NCI-H2107 treated with DMSO at 0.1 percent for 48 hours (cell line): Measurements from ENCODE around the gene GGT6.
A peak's percentile ranks its signal among the peaks of the same experiment; 100 is the strongest.

Experiments used
- DNase-seq: peaks from one replicate; lab custom pipeline; 2025; ENCODE audit not compliant: unreplicated experiment; lab: John Stamatoyannopoulos, UW

GGT6 gene

DNA sequence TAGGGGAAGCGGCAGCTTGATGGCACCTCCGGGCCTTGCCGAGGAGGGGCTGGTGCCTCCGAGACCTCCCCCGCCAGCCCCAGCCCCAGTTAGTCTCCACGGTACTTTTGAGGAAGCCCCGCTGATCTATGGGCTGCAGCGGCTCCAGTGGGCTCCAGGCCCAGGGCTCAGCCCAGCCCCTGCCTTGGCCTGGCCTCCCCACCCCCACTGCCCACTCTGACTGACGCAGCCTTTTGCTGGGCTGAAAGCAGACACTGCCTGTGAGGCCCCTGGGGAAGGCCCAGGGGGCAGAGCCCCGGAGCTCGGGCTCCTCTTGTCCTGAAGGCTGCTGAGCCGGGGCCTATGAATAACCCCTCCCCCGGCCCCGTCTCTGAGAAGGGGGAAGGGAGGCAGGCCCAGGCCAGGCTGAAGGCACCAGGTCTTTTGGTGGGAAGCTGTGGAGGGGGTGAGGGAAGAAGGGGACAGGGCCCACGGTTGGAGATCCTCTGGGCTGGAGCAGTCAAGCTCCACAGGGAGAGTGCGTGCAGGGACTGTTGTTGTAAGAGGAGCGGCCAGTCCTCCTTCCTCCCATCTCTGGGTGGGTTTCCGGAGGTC, 16.4 kb upstream of the GGT6 start:
- no peak for DNase-seq

DNA sequence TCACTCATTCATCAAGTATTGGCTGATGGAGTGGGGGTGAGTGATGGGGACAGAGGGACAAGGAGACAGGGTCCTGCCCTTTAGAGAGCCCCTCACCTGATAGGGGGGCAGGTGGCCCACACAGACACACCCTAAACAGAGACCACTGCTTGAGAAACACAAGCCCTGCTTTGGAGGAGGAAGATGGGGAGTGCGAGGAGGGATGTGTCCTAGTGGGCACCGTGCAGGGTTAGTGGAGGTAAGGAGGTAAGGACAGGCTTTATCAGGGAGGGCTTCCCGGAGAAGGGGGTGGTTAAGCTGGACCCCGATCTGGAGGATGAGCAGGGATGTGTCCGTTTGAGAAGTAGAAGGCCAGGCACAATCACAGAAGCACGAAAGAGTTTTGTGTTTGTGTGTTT, 15.8 kb upstream of the GGT6 start:
- no peak for DNase-seq

DNA sequence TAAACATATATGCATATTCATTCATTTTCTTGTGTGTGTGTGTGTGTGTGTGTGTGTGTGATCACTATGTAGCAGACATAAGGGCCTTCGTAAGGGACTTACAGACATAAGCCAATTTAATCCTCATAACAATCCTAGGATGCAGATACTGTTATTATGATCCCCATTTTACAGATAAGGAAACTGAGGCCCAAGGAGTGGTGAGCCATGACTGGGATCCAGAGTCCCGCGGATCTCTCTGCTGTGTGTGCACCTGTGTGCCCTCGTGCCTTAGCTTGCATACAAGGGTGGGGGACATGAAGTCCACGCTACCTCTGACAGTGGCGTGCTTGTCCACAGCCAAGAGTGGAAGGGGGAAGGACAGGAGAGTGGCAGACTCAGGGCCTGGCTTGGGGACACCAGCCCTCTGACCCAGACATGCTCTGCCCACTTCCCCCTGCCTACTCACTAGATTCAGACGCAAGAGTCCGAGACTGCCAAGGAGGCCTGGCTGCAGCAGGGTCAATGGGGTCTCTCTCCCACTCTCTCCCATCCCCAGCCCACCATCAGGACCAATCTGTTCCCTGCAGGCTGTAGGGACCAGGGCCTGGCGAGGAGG, 14.2 kb upstream of the GGT6 start:
- no peak for DNase-seq

DNA sequence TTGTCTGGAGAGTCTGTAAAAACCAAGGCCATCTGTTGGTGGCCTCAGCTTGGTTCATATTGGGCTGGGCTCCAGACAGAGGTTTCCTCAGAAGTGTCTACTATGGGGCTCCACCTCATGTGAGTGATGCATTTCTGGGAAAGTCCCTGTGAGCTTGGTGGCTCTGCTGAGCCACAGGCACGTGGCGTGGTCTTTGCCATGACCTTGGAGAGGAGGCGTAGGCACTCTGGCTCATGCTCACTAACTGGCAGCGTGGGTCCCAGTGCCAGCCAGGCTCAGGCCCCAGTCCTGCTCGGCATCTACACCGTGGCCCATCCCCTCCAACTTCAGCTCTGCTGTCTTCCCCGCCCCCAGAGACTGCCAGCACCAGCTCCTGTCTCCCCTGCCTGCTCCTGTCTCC, 13.3 kb upstream of the GGT6 start:
- no peak for DNase-seq

DNA sequence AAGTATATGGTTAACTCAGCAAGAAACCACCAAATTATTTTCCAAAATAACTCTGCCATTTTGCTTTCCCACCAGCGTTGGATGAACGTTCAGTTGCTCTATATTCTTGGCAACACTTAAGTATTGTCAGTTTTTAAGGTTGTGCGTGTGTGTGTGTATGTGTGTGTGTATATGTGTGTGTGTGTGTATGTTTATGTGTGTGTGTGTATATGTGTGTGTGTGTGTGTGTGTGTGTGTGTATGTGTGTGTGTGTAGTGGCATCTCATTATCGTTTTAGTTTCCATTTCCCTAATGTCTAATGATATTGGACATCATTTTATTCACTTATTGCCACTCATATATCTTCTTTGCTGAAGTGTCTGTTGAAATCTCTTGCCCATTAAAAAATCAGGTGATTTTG, 12.7 kb upstream of the GGT6 start:
- DNase-seq, result no peak

DNA sequence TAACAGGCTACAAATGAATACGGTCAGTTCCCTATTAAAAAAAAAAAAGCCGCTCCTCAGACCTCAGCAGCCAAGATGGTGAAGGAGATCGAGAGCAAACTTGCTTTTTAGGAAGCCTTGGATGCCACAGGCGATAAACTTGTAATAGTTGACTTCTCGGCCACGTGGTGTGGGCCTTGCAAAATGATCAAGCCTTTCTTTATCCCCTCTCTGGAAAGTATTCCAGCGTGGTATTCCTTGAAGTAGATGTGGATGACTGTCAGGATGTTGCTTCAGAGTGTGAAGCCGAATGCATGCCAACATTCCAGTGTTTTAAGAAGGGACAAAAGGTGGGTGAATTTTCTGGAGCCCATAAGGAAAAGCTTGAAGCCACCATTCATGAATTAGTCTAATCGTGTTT, 11.8 kb upstream of the GGT6 start:
- DNase-seq, result no peak

DNA sequence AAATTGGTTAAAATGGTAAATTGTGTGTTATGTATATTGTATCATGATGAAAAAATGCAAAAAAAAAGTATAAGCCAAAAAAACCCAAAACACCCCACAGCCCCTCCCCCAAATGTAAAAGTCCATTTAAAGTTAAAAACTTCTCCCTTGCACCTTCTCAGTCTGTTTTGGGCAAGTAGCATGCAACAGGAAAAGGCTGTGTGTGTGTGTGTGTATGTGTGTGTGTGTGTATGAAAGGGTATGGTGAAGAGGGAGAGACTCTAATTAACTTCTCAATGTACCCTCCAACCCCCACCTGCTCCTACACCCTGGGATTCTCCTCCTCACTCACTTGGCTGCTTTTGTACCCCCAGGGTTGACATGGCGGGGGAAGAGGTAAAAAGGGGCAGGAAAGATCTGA, 9.2 kb upstream of the GGT6 start:
- no peak for DNase-seq

DNA sequence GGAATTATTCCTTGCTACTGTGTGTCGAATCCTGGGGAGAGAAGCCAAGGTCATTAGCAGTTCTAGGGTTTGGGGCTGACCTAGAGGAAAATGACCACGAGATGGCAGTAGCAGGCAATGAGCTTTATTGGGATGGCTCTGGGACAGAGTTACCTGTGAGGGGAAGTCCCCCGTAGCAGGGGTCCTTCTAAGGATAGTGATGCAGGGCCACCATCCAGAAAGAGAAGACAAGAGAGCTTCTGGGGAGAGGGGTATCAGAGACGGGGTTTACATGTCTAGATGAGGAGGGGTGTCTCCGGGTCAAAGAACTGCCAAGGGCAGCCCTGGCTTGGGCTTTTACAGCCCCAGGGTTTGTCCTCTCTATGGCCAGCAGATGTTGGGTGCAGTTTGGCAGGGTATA, 6.4 kb upstream of the GGT6 start:
- DNase-seq, result peak; percentile 28

DNA sequence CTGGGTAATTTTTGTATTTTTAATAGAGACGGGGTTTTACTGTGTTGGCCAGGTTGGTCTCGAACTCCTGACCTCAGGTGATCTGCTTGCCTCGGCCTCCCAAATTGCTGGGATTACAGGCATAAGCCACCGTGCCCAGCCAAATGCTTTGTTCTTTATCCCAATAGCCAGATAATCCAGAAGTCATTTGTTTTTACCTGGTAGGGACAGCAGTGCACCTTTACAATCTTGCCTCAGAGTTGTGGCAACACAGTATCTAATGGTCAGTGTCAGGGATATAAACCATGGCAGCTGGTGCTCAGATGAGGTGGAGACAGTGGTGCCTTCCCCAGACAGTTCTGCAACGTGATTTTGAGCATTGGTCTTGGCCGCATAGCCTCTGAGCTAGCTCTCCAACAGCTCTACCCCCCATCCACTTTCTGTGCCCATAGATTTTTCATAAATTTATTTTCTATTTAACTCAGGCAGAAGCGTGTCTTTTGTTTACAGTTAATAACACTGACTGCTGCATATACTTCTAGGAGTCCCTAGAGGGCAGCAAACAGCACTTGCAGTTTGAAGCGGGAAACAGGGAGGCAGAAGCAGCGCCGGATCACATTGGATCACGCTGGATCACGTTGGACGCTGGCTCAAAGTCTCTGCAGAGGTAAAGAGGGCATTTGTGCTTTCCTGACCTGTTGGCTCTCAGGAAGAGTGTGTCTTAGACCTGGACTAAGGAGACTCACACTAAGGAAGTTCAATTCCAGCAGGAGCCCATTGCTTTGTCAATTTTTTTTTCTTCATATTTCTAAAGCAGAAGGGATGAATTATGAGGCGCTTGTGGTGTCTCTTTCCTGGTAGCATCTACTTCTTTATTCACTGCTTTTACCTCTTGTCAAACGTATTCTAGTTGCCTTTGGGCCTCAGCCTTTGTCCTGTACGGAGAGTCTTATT, 5.1 kb upstream of the GGT6 start:
- peak; percentile 50 for DNase-seq

DNA sequence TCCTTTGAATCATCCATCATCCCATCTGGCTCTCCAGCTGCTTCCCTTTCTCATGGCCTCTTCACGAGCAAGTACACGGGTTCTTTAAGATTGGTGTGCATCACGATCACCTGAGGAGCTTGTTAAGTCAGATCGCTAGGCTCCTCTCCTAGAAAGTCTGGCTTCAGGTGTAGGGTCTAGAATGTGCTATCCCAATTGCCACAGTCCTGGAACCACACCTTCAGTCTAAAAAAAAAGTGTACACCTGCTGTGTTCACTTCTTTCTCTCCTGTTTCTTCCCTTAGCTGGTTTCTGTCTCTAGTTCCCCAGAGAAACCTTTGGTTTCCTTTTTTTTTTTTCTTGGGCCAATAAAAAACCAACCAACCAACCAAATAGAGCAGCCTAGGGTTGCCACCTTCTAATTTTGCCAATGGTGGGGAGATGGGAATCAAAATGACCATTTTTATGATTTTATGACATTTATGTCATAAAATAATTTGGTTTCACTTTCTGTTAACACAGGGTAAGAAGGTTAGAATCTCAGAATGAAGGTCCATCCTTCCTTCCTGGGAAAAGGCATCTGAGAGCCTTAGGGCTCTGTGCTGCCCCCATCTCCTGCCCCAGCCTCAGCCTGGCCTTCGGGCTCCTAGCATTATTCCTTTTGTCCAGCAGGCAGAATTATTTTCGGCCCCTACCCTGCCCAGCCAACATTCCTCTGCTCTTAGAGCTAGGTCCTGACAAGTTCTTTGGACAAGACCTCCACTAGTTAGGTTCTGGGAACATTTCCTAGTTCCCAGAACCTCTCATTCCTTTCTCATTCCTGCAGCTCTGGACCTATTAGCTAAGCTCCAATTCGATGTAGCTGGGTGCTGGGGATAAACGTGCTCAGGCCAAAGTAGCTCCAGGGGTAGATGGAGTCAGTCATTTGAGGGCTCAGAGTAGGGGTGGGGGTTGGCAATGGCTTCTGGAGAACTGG, 1.9 kb upstream of the GGT6 start:
- no peak for DNase-seq

DNA sequence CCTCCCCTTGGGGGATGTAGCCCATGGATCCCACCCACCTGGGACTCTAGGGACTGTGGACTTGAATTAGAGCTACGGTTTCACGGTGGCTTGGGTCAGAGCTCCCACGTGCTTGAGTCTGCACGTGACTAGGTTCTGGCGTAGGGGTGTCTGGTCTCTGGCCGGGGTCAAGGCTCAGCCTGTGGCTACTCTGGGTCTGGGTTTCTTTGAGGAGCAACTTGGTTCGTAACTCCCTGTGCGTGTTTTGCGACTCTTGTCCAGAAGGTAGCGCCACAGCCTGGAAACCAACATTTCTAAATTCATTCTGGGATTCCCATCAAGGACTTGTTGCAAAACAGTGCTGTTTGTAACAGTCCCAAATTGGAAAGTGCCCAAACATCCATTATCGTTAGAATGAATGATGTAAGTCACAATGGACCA, 470 bp upstream of the GGT6 start:
- DNase-seq, result peak; percentile 4

DNA sequence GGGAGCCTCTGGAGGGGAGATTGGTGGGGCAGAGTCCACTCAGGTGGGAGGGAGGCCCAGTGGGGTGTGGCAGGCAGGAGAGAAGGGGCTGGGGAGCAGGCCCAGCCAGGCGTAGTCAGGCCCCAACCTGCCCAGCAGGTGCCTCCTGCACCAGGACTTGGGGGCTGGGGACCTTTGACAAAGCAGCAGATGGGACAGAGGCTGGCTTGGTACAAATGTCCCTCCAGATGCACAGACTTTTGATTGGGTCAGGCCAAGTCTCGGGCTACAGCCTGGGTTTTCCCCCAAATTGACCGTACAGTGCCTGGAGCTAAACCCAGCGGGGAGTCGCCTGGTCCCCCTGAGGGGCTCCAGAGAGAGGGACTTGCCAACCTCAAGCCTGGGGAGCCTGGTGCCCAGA, 411 bp downstream of the GGT6 start:
- DNase-seq, result no peak

DNA sequence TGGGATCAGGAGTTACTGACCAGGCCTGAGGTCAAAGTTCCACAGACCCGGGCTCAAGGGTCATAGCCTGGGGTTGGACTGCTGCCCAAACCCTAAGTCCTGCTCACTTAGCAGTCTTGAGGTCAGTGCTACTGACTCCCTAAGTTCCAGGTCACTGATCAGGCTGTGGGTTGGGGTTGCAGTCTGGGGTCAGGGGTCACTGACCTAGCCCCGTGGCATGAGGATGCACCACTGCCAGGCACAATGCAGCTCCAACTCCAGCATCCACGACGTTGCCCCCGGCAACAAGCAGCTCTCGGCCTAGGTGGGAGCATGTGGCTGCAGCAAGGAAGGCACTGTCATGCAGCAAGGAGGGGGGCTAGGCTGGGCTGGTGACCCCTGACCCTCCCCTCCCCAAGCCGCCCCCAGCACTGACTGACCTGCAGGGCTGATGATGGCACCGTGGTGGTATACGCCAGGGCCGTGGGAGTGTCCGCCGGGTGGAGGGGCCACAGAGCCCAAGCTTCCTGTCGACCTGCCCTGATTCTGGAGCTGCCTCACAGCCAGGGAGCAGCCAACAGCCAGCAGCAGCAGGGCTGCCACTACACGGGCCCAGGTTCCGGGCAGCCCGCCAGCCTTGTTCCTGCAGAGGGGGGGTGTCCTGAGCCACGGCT, 1.1 kb downstream of the GGT6 start:
- DNase-seq, result no peak

DNA sequence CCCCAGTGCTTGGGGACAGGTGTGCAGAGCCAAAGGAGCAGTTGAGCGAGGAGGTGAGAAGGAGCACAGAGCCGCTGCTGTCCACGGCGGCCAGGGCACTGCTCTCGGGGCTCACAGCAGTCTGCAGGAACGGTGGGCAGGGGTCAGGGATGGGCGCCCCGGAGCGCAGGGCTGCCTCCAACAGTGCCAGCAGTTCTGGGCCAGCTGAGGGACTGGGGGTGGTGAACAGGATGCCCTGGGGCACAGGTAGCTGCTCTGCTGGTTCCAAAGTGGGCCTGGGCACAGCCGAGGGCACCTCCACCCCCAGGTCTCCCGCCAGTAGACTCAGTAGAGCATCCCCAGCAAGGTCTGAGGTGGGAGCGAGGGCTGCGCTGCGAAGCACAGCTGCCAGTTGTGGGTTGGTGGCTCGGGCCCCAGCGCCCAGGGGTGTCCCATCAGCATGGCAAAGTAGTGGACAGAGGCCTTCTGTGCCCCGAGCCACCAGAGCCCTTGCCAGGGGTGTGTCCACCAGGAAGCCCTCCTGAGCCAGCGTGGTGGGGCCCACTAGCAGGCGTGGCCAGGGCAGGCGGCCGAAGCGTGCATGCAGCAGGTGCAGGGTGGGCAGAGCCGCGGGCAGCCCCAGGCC, 1.9 kb downstream of the GGT6 start:
- no peak for DNase-seq

DNA sequence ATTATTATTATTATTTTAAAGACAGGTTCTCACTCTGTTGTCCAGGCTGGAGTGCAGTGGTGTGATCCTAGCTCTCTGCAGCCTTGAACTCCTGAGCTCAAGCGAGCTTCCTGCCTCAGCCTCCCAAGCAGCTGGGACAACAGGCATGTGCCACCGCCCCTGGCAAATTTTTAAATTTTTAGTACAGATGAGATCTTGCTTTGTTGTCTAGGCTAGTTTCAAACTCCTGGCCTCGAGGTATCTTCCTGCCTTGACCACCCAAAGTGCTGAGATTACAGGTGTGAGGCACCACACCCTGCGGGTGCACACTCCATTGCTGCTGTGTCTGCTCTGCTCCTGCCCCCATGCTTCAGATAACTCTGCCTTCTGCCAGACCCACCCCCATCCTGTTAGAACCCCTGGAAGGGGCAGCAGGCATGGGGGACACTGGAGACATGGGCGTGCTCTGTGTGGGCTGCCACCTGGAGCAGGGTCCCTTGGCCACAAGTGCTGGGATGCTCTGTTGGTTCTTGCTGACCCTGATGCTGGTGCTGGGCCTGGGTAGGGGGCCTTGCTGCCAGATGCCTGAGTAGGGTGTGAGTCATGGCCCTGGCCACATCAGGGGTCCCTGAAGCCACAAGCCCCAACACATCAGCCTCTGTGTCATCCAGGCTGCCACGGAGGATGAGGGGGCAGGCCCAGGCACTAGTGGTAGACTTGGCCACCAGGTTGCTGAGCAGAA, 2.6 kb downstream of the GGT6 start:
- DNase-seq, result no peak

DNA sequence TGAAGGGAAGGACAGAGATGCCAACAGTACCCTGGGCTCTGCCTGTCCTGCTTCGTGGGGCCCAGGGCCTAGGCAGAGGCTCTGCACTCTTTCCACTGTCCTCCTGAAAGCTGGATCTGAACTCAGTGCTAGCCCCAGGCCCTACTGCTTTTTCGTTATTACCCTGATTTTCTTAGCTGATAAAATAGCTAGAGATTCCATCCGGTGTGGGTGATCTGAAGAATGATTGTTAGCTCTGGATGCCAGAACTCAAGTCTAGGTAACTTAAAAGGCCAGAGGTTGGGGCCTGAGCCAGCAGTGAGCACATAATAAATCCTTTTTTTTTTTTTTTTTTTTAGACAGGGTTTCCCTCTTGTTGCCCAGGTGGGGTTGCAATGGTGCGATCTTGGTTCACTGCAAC, 3.4 kb downstream of the GGT6 start:
- no peak for DNase-seq

DNA sequence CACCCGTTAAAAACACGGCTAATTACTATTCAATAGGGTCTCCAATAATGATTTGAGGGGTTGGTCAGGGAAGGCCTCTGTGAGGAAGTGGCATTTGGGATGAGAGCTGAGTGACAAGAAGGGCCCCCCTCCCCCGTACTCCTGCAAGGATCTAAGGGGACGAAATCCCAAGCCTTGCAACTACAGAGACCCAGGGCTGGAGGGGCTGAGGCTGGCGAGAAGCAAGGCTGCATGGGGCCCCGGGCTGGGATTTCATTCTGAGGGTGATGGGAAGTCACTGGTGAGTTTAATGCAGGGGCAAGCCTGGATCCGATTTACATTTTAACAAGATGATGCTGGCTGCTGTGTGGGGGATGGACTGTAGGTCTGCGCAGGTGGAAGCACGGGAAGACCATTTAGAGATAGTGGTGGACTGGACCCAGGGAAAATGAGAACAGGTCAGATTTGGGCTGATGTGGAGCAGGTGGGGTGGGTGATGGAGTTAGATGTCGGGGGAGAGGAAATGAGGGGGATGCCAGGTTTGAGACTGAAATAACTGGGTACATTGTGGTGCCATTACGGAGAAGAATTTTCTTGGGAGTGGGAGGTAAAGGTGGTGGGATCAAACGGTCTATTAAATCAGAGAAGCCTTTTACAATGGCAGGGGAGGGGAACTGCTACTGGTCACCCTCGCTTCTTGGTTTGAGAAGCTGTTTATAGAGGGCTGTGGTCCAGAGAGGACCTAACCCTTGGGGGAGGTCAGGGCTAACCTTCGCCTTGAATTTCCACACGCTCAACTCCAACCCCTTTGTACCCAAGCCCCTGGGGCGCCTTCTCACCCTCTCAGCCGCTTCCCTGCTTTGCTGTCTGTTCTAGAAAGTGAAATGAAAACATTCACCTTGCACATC, 4.3 kb downstream of the GGT6 start:
- DNase-seq, result no peak

DNA sequence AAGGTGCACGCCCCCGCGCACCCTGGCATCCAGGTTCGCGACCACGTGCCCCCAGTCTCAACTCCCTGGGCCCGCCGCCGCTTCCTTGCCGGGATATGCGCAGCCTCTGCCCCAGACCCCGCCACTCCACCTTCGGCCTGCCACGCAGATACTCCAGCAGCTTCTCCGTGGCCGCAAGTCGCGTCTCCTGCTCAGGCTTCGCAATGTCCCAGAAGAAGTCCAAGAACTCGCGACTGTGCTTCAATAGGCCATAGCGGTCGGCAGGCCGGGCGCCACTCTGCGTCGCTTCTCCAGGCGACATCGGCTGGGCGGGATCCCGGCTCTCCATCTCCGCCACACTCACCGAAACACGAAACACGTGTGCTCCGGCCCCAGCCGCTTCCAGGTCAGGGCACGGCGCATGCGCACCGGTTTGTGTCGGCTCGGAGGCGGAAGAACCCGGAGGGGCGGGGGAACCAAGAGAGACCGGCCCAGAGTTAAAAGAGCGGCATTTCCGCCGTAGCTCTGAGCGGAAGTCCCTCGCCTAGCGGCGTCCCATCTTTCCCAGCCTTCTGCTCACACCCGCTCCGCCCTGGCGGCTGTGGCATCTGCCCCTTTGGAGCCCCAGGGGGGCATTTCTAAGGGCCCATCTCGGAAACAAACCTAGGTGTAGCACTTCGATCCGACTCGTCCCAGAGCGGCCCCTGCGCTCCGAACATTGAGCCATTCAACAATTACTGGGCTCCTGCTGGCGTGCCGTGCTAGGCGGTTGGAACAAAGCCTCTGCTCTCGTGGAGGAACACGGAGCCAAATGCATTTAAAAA, 5.2 kb downstream of the GGT6 start, which contains the start of gene MYBBP1A:
MYBBP1A (minus strand) TSS at position 388 of the 803 bp plus-strand sequence; CDS start at position 328, 60 bp downstream.
- peak; percentile 56 for DNase-seq
